ENCODE data around the gene DNAJC30.

Gene DNAJC30

GRCh38 chr7:73683056-73683787 is at the start of gene DNAJC30, which contains the start of gene BUD23:
Gene DNAJC30 (minus strand): TSS chr7:73683453. CDS start chr7:73683423, 30 bp downstream.
Gene BUD23 (plus strand): TSS chr7:73683597. CDS start chr7:73683626, 29 bp downstream.
- DNase-seq (ENCODE audit: insufficient read length, low spot score) (peak; percentile 93), FAIRE-seq (no peak)
- no peak for TF ChIP-seq CTCF (IDR thresholded peaks at IDR 0.05; ENCODE audit: insufficient read depth, missing control alignments)

GRCh38 chr7:73732397-73732796 is 49.1 kb upstream of the DNAJC30 start:
- no peak for TF ChIP-seq CTCF (IDR thresholded peaks at IDR 0.05; ENCODE audit: insufficient read depth, missing control alignments)
- DNase-seq (ENCODE audit: insufficient read length, low spot score) = no peak
- FAIRE-seq = no peak

- DNase-seq (ENCODE audit: insufficient read length, low spot score) (no peak), FAIRE-seq (no peak)
- TF ChIP-seq CTCF (IDR thresholded peaks at IDR 0.05; ENCODE audit: insufficient read depth, missing control alignments) = no peak
Measured at GRCh38 chr7:73730485-73730884, 47.2 kb upstream of the DNAJC30 start.

GRCh38 chr7:73728551-73728950 is 45.3 kb upstream of the DNAJC30 start:
- no peak for FAIRE-seq
- no peak for DNase-seq (ENCODE audit: insufficient read length, low spot score)
- no peak for TF ChIP-seq CTCF (IDR thresholded peaks at IDR 0.05; ENCODE audit: insufficient read depth, missing control alignments)

- DNase-seq (ENCODE audit: insufficient read length, low spot score) (no peak), FAIRE-seq (no peak)
- no peak for TF ChIP-seq CTCF (IDR thresholded peaks at IDR 0.05; ENCODE audit: insufficient read depth, missing control alignments)
Measured at GRCh38 chr7:73727952-73728351, 44.7 kb upstream of the DNAJC30 start.

GRCh38 chr7:73726083-73726466 is 42.8 kb upstream of the DNAJC30 start:
- DNase-seq (ENCODE audit: insufficient read length, low spot score) (no peak), FAIRE-seq (no peak)
- no peak for TF ChIP-seq CTCF (IDR thresholded peaks at IDR 0.05; ENCODE audit: insufficient read depth, missing control alignments)

GRCh38 chr7:73723813-73724212 is 40.6 kb upstream of the DNAJC30 start:
- FAIRE-seq (no peak), DNase-seq (ENCODE audit: insufficient read length, low spot score) (no peak)
- no peak for TF ChIP-seq CTCF (IDR thresholded peaks at IDR 0.05; ENCODE audit: insufficient read depth, missing control alignments)

Data from D721Med (cell line).